ENCODE data around the gene GNPTAB. TPM values are rescaled to one million over a fixed set of nuclear protein-coding genes. Genes with fewer than 3 reads are reported as not detected.

GNPTAB gene
- total and polyA plus RNA-seq, 2 of the 13 experiments (the other 11 are each of a cell fraction or from before 2014, with no cell fraction given), result 13.6 to 19.4 TPM

- intact Hi-C loops (cut with micrococcal nuclease; ENCODE audit: unreplicated experiment) (no loop called here), in situ Hi-C loops (cut with HindIII; ENCODE audit: extremely low pct_ligation_motif_present, low pct_unique_long_range_greater_than_20kb) (no loop called here)
- DNase-seq (ENCODE audit: low spot score) (no peak), ATAC-seq (no peak), FAIRE-seq (no peak)
- no TSS peak for BruUV-seq (replicated peaks)
- H3K9me3 ChIP-seq (ENCODE audit: low read length), result no peaks in the 10 kb centered on the region
- no peak overlapping the region for H3K4me2 ChIP-seq (ENCODE audit: low read depth, low read length)
- no peak overlapping the region for H3K9ac ChIP-seq (ENCODE audit: insufficient read depth, low read depth, low read length)
- H3K27me3 ChIP-seq (ENCODE audit: control insufficient read depth in 1 of 2, insufficient read depth in 2 of 2, low read length in 2 of 2), result no peaks in the 10 kb centered on the region
- no peaks in the 10 kb centered on the region; the same call in 1 of the 2 replicates for H3K4me1 ChIP-seq (ENCODE audit: insufficient read depth, low read length)
- 75% methylated on average over 2 of the region's 2 CpGs for WGBS (ENCODE audit: low lambda C conversion rate)
- no peaks in the 10 kb centered on the region for H3K79me2 ChIP-seq (ENCODE audit: insufficient read depth, low read length)
- no peak overlapping the region for H2AFZ ChIP-seq (ENCODE audit: low read length)
- ChIA-PET CTCF (ENCODE audit: low intra/inter-chr PET ratio, low total read pairs) (no interaction called here), POLR2A (no interaction called here)
- no peak overlapping the region for H3K4me3 ChIP-seq (replicated peaks in 1 of 3; ENCODE audit: insufficient read depth in 1 of 3, low read depth in 2 of 3, low read length in 3 of 3)
- no peaks in the 10 kb centered on the region for H4K20me1 ChIP-seq (ENCODE audit: insufficient read depth, low read length)
- no peak for TF ChIP-seq SNRNP70 (IDR thresholded peaks at IDR 0.05; ENCODE audit: low read depth, low read length)
- TF ChIP-seq NR1H2 (CRISPR knock-in tag; IDR thresholded peaks at IDR 0.05; ENCODE audit: borderline replicate concordance, low read depth), result no peak
- no peak for TF ChIP-seq SMARCC2 (IDR thresholded peaks at IDR 0.05)
- no peak overlapping the region for H3K27ac ChIP-seq (ENCODE audit: extremely low read length, insufficient read depth, low read length)
- no peaks in the 10 kb centered on the region for H3K36me3 ChIP-seq (replicated peaks in 1 of 2; ENCODE audit: control insufficient read depth in 1 of 2, insufficient read depth in 2 of 2, low read length in 2 of 2)
These were observed 21.6 kb downstream of the GNPTAB start for GRCh38 chr12:101809208-101809607.

- Histone ChIP-seq H3K27ac (ENCODE audit: extremely low read length, insufficient read depth, low read length) (no peak overlapping the region), H3K79me2 (ENCODE audit: insufficient read depth, low read length) (no peaks in the 10 kb centered on the region), H3K4me1 (ENCODE audit: insufficient read depth, low read length) (no peaks in the 10 kb centered on the region; the same call in 1 of the 2 replicates), H3K9ac (ENCODE audit: insufficient read depth, low read depth, low read length) (no peak overlapping the region), H3K4me2 (ENCODE audit: low read depth, low read length) (no peak overlapping the region), H2AFZ (ENCODE audit: low read length) (no peak overlapping the region), H3K27me3 (ENCODE audit: control insufficient read depth in 1 of 2, insufficient read depth in 2 of 2, low read length in 2 of 2) (no peaks in the 10 kb centered on the region), H3K36me3 (replicated peaks in 1 of 2; ENCODE audit: control insufficient read depth in 1 of 2, insufficient read depth in 2 of 2, low read length in 2 of 2) (no peaks in the 10 kb centered on the region), H3K9me3 (ENCODE audit: low read length) (no peaks in the 10 kb centered on the region), H4K20me1 (ENCODE audit: insufficient read depth, low read length) (no peaks in the 10 kb centered on the region), H3K4me3 (replicated peaks in 1 of 3; ENCODE audit: insufficient read depth in 1 of 3, low read depth in 2 of 3, low read length in 3 of 3) (no peak overlapping the region)
- in situ Hi-C loops (cut with HindIII; ENCODE audit: extremely low pct_ligation_motif_present, low pct_unique_long_range_greater_than_20kb), result no loop called here
- ChIA-PET POLR2A (no interaction called here), CTCF (ENCODE audit: low intra/inter-chr PET ratio, low total read pairs) (no interaction called here)
- no peak for FAIRE-seq
- no peak for ATAC-seq
- intact Hi-C loops (cut with micrococcal nuclease; ENCODE audit: unreplicated experiment), result no loop called here
- BruUV-seq (replicated peaks), result no TSS peak
- DNase-seq (ENCODE audit: low spot score), result no peak
- WGBS (ENCODE audit: low lambda C conversion rate), result 91% methylated on average over 1 of the region's 1 CpG
- TF ChIP-seq CEBPB (IDR thresholded peaks at IDR 0.05; ENCODE audit: borderline replicate concordance, low read depth, low read length), result peak; percentile 29; the same call in 1 of the 2 replicates
- TF ChIP-seq ZNF382 (CRISPR knock-in tag; IDR thresholded peaks at IDR 0.05; ENCODE audit: borderline replicate concordance), result no peak
- no peak for TF ChIP-seq RXRB (CRISPR knock-in tag; IDR thresholded peaks at IDR 0.05; ENCODE audit: borderline replicate concordance)
These were observed 24.5 kb downstream of the GNPTAB start for GRCh38 chr12:101806265-101806664.
